HCT116 (cell line): ENCODE results near the gene PRKCA.

Source experiments
- ATF3 ChIP-seq: IDR thresholded peaks from 2 replicates; pipeline ENCODE4 v1.6.1; 2012
- CTCF ChIP-seq, 3 experiments: fragments of 200-600 bp in 1 of 3; sonication (generic) in 1 of 3; IDR thresholded peaks in 2 of 3; conservative IDR thresholded peaks in 1 of 3; 2 replicates each; pipeline ENCODE4 v1.5.1; 2012 to 2017; ENCODE audit warnings: low read depth in 2 of 3, low read length in 2 of 3, antibody characterized with exemption in 1 of 3, borderline replicate concordance in 1 of 3, control low read depth in 1 of 3, mild to moderate bottlenecking in 1 of 3, mixed read lengths in 1 of 3, mixed run types in 1 of 3, moderate library complexity in 1 of 3; ENCODE audit not compliant: insufficient read depth in 1 of 3
- EGR1 ChIP-seq: IDR thresholded peaks from 2 replicates; pipeline ENCODE4 v1.6.1; 2012; ENCODE audit warnings: low read depth
- EZH2phosphoT487 ChIP-seq: fragments of 200-600 bp; IDR thresholded peaks from 2 replicates; pipeline ENCODE4 v1.6.1; 2018; ENCODE audit warnings: antibody characterized with exemption, borderline replicate concordance
- MAX ChIP-seq: IDR thresholded peaks from 2 replicates; pipeline ENCODE4 v1.6.1; 2012
- REST ChIP-seq: IDR thresholded peaks from 2 replicates; pipeline ENCODE4 v1.6.1; 2012; ENCODE audit warnings: low read depth
- SIN3A ChIP-seq: IDR thresholded peaks from 2 replicates; pipeline ENCODE4 v1.6.1; 2012; ENCODE audit warnings: low read depth
- SRF ChIP-seq: IDR thresholded peaks from 2 replicates; pipeline ENCODE4 v1.6.1; 2012; ENCODE audit warnings: low read depth
- TCF7L2 ChIP-seq: IDR thresholded peaks from 2 replicates; pipeline ENCODE4 v1.7.0; 2011; ENCODE audit warnings: borderline replicate concordance, inconsistent platforms; ENCODE audit not compliant: insufficient read depth, insufficient read length; ENCODE audit errors: extremely low read depth
- ZBTB33 ChIP-seq: IDR thresholded peaks from 2 replicates; pipeline ENCODE4 v1.6.1; 2011; ENCODE audit warnings: mild to moderate bottlenecking, low read length, moderate library complexity; ENCODE audit not compliant: insufficient replicate concordance; ENCODE audit errors: extremely low read depth

GRCh38 chr17:66474806-66475497 is 172.5 kb downstream of the PRKCA start:
- no peak for TF ChIP-seq ZBTB33
- TF ChIP-seq CTCF (IDR thresholded peaks at IDR 0.05 in 2 of 3, conservative IDR thresholded peaks at IDR 0.05 in 1 of 3; ENCODE audit: borderline replicate concordance in 1 of 3, insufficient read depth in 1 of 3, low read depth in 2 of 3, low read length in 2 of 3), result no peak
- no peak for TF ChIP-seq REST
- TF ChIP-seq SRF, result no peak
- TF ChIP-seq SIN3A, result no peak
- no peak for TF ChIP-seq ATF3
- no peak for TF ChIP-seq EZH2phosphoT487
- TF ChIP-seq EGR1, result no peak
- TF ChIP-seq MAX, result no peak
- no peak for TF ChIP-seq TCF7L2
